ENCODE measurements around the gene FBXL2.

Gene FBXL2, protein sequence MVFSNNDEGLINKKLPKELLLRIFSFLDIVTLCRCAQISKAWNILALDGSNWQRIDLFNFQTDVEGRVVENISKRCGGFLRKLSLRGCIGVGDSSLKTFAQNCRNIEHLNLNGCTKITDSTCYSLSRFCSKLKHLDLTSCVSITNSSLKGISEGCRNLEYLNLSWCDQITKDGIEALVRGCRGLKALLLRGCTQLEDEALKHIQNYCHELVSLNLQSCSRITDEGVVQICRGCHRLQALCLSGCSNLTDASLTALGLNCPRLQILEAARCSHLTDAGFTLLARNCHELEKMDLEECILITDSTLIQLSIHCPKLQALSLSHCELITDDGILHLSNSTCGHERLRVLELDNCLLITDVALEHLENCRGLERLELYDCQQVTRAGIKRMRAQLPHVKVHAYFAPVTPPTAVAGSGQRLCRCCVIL

DNA sequence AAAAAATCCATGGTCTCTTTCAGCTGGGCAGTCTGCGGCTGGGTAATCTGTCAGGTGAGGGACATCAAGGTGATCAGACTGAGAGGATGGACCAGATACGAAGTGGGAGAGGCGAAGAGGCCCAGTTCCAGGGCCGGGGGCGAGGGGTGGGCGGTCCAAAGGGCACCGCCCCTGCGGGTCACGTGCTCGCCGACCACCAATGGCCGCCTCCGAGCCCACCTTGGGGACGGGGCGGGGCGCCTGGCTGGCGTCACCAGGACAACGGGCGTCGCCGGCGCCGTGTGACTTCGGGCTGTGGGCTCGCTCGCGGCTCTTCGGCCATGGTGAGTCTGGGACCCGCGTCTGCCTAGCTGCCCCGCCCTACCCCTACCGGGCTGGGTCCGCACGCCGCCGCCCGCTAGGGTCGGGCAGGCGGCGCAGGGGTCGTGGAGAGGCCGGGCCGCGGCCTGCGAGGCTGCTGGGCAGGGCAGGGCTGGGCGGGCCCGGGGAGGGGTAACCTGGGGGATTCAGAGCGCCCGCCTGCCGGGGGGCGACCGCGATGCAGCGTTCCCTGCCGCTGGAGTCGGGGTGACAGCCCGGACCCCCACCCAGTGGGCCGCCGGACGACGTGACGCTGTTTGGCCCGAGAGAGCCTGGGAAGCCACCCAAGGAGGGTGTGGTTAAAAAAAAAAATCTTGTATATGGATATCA lies at the start of gene FBXL2:
Gene FBXL2, plus strand, starts transcription at position 250 of the 690 bp plus-strand sequence. Its CDS starts 71 bp downstream, at position 321.
- peak; percentile 49 for DNase-seq

DNA sequence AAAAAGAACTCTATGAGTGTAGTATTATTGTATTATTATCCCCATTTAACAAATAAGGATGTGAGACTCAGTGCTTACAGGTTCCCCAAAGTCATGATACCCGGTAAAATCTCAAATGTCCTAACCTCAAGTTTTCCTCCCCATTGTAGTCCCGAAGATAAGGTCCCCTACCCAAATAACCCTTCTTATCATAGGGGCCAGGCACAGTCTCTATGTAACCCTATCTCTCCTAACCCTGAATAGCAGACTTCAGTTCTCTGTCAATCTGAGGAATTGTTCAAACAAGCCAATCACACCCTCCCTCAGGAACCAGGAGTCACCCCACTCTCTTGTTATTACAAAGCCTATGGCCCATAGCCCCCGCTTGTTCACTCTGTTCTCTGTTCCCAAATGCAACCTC lies 48.2 kb upstream of the FBXL2 start:
- DNase-seq: no peak

DNA sequence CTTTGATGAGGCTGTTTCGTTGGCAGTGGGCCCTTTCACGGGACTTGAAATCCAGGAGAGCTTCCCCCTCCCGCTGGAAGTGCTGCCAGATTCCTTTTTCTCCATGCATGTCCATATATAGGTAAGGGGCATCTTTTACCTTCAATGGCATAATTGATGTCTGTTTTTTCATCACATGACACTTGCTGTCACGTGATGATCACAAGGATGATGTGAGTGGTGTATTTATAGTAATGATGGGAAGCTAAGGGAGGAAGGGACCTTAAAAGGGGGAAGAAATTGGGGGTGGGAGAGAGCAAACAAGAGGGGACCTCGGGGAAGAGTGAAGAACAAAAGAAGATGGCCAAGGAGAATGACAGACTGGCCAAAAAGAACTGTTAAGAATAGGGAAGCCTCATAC lies 47.3 kb upstream of the FBXL2 start:
- no peak for DNase-seq

DNA sequence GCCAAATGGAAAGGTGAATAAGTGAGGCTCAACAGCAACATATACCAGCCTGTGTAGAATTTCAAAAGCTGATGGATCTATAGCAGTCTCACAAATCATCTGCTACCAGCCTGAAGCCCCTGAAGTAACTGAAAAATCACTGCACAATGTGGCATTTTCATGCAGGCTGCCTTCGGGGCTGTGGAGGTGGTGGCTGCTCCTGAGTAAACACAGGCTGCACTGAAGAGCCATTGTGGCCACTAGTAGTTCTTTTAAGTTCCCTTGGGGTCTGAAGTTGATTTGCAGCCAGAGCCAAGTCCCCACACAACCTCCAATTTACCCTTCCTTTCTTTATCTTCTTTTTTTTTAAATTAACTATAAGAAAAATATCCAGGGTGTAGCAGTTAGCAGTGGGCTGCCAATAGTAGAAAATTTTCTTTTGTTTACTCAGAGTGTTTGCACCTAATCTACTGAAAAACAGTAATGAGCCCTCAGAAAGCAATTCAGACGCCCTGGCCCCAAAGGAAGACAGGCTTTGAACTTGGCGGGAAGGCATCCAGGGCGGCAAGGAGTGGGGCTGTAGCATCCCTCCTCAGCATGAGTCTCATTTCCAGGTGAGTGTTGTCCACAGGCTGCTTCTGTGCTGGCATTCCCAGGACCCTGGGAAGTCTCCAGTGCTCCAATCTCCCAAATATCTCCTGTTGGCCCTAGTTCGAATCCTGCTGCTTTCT lies 45.3 kb upstream of the FBXL2 start:
- no peak for DNase-seq

DNA sequence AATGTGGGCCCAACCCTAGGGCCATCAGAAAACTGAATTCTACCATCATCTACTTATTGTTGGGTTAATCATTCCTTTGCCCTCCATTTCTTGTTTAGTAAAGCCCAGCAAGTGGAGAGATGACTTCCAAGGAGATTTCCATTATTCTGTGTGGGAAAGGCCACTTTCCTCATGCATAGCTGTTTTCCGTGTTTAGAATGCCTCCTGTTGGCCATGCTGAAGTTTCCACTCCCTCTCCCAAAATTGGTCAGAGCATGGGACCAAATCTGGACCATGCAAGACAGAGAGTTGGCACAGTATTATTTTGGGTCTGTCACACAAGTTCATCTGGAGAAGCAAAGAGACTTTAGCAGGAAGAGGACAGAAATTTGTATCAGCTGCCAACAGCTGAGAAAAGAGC lies 43.4 kb upstream of the FBXL2 start:
- DNase-seq: no peak

DNA sequence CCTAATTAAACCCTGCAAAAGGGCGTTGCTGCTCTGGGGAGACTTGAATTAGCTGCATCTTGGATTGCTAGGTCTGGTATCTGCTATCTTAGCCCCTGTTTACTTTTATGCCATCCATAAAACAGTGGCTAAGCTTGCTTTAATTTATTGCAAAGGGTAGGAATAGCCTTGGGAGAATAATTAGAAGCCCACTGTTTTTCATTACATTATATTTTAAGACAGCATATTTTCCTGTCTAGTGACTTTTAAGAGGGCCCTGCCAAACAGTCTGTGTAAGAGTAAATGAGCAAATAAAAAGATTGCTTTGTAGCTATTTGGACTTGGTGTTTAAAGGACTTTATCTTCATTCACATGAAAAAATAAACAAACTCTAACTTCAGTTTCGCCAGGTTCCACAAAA lies 41.2 kb upstream of the FBXL2 start:
- DNase-seq: no peak

DNA sequence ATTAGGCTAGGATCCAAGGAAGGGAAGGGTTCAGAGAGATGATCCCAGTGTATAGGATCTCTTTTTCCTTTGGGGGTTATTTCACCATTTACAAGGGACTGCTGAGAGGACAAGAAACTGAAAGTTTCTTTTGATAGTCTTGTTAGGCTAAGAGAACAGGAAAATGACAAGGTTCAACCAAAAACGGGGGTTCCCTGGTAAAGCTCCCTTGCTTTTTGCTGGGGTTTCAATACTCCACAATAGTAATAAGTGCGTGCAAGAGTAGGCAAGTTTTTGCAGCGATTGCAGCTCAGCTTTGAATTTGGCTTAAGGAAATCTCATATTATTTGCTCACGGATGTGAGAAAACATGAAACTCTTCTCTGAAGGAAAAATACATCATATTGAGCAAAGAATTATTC lies 39.8 kb upstream of the FBXL2 start:
- DNase-seq: no peak

DNA sequence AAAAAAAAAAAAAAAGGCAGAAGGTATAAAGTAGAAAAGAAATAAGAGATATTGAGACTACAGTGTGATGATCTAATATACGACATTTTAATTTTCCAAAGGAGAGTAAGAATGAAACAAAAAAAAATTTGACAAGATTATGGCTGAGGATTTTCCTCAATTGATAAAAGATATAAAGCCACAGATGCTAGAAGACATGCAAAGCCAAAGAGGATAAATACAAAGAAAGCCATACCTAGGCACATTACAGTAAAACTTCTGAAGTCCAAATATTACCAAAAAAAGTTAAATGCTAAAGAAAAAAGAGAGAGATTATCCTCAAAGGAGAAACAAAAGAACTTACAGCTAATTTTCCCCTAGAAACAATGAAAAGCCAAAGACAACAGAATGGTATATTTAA lies 38.3 kb upstream of the FBXL2 start:
- no peak for DNase-seq

DNA sequence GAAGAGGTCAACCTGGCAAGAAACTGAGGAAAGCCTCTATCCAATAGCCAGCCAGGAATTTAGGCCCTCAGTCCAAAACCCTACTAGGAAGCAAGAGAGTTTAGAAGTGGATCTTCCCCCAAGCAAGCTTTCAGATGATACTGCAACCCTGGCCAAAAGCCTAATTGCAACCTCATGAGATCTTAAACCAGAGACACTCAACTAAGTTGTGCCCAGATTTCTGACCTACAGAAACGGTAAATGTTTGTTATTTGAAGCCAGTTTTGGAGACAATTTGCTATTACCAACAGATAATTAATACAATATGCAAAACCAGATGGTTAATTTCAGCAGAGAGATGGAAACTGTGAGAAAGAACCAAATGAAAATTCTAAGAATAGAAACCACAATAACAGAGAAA lies 37.0 kb upstream of the FBXL2 start:
- DNase-seq: no peak

DNA sequence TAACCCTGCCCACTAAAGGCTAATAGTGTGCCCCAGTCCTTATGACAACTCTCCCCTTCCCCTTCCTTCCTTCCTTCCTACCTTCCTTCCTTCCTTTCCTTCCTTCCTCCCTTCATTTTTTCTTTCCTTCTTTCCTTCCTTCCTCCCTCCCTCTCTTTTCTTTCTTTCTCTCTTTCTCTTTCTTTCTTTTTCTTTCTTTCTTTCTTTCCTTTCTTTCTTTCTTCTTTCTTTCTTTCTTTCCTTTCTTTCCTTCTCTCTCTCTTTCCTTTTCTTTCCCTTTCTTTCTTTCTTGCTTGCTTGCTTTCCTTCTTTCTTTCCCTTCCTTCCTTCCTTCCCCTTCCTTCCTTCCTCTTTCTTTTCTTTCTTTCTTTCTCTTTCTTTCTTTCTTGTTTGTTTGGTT lies 30.5 kb upstream of the FBXL2 start:
- no peak for DNase-seq

DNA sequence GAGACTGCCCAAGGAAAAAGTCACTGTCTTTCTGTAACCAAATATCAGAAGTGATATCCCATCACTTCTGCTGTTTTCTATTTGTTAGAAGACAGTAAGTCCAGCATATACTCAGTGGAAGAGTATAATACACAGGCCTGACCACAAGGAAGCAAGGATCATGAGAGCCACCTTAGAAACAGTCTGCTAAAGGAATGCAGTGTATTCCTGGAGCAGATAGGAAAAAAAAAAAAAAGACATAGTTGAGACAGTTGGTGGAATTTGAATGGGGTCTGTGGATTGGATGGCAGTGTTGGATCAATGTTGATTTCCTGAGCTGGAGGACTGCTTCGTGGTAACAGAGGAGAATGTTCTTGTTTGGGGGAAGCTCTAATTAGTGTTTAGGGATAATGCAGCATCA lies 26.5 kb upstream of the FBXL2 start:
- no peak for DNase-seq

DNA sequence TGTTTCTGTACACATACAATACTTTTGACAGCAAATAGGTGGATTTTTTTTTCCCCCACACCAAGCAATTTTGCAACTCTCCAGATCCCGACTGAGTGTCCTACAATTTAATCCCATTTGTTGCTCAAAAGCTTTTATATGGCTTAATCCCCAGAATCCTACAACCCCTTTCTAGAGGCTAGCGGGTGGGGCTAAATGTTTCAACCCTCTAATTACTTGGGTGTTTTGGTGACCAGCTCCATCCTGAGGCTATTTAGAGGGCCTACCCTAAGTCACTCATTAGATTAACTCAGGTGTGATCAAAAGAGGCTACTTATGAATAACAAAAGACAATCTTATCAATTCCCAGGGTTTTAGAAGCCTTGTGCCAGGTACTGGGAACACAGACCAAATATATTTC lies 21.0 kb upstream of the FBXL2 start:
- DNase-seq: no peak

DNA sequence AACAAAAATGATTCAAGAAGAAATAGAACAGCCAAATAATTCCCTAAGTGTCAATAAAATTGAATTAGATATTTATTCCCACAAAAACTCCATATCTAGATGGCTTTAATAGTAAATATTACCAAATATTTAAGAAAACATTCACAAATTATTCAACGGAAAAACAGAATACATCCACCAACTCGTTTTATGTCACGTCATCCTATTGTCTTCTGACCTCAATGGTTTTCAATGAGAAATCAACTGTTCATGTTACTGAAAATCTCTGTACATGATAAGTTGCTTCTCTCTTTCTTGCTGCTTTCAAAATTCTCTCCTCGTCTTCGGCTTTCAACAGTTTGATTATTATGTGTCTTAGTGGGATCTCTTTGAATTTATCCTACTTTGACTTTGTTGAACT lies 17.1 kb upstream of the FBXL2 start:
- no peak for DNase-seq

DNA sequence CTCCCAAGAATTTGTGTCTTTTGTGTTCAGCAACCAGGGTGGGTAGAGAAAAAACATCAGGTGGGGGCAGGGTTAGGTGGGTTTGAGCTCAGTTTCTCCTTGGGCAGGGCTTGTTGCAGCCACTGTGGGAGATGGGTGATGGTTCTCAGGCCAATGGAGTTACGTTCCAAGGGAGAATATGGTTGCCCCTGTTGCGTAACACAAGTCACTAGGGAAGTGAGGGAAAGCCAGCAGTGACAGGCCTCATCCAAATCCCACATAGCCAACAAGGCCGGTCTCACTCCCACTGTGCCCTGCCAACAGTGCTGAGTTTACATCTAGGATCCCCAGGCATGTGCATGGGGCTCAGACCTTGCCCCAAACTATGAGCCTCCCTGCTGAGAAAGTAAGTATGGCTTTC lies 7.9 kb upstream of the FBXL2 start:
- no peak for DNase-seq

DNA sequence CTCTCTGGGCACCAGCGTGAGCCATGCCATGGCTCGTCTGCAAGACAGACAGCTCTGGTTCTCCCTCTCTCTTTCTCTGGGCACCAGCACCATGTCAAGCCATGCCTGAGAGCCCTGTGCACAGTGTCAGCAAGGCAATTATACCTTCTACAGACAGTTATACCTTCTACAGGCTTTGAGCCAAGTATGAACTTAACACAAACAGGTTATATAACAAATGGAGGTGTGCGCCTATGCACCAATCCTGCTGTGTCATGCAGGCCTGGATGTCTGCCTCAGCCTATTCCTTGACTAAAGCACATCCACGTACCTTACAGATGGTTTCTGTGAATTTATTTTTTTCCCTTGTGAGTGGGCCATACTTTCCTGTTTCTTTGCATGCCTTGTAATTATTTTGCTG lies 5.9 kb upstream of the FBXL2 start:
- no peak for DNase-seq

DNA sequence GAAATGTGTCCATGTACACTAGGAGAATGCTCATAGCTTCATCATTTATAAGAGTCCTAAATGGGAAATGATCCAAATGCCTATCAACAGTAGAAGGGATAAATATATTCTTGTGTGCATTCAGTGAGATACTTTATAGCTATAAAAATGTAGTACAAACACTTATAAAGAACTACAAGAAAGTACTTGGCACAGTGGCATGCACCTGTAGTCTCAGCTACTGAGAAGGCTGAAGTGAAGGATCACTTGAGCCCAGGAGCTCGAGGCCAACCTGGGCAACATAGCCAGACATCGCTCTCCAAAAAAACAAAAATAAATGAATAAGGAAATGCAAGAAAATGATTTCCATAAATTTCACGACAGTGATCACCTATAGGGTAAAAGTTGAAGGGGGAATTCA lies 3.6 kb upstream of the FBXL2 start:
- no peak for DNase-seq

DNA sequence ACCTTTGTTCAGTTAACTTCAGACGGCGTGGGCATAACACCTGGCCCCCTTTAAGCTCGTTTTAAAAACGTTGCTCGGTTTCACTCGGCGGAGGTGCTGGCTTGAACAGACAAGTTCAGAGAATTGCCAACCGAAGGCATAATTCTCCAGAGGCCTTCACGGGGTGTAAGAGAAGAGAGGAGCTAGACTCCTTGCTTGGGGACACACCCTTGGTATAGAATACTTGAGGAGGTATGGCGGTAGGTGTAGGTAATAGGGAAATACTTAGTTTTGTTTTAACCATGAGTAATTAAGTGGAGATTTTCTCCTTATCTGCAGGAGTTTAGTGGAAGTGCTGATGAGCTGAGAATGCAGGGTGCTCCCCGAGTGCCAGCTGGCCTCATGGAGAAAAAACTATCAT lies 921 bp downstream of the FBXL2 start:
- DNase-seq: no peak

DNA sequence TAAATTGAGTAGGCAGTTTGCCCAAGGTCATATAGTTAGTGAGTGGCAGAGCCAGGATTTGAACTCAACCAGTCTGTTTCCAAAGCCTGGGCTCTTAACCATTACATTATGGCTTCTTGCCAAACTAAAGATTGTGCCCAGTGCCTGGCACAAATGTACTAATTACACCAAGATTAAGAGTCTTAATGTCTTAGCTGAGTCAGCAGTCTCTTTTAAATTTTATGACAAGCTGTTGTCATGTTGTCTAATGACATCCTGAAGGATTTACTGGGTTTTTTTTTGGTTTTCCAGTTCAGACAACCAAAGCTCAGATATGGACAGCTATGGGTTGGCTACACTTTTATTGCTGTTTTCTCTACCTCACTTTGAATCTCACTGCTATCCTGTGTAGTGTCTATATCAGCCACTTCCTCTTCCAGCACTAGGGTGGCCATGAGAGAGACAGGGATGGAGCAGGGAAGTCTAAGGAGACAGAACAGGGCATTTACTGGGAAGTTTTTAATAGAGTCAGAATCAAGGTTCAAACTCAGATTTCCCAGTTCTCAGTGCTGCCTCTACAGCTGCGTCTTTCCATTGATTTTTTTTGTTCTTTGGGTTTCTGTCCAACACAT lies 10.5 kb downstream of the FBXL2 start:
- DNase-seq: no peak

DNA sequence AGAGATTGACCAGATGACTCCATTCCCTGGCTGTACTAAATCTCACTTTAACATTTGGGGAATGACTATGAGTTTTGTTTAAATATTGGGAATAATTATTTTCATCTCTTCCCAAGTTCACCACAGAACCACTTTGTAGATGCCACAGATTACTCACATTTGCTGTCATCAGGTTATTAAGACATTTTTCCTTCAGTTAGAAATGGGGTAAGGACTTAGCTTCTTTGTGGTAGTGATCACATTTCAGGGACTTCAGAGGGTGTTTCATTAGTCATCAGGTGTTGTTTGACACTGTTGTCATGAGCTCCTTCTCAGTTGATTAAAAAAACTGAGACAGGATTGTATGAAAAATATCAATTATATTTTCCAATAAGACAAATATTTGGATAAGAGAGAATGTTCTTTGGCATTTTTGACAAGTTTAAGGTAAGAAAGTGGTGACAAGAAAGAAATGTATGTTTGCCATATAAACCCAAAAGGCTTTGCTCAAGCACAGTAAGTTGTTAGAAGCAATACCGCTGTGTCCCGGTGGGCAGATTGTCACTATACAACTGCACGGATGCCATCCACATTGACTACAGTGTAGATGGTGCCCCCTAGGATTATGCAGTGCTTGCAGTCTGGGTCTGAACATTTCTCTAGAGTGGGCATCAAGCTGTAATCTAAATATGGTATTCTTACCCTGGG lies 22.3 kb downstream of the FBXL2 start:
- DNase-seq: no peak

DNA sequence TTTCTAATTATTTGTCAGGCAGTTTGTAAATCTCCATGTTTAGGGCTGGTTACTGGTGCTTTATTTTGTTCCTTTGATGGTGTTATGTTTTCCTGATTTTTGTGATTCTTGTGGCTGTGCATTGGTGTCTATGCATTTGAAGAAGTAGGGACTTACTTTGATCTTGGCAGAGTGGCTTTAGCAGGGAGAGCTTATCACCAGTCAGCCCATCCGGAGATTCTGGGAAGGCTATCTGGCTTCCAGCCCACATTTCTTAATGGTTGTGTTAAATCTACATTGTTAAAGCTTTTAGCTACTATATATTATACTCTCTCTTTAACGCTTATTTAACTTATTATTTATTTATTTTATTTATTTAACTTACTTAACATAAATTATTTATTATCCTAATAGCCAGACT lies 35.1 kb downstream of the FBXL2 start:
- no peak for DNase-seq

DNA sequence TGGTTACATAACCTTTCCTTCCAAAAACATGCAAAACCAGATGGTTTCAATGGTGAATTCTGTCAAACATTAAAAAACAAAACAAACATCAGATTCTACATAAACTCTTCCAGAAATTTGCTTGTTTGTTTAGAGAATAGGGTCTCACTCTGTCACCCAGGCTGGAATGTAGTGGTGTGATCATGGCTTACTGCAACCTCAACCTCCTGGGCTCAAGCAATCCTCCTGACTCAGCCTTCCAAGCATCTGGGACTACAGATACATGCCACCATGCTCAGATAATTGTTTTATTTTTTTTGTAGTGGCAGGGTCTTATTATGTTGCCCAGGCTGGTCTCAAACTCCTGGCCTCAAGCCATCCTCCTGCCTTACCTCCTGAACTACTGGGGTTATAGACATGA lies 36.1 kb downstream of the FBXL2 start:
- DNase-seq: no peak

DNA sequence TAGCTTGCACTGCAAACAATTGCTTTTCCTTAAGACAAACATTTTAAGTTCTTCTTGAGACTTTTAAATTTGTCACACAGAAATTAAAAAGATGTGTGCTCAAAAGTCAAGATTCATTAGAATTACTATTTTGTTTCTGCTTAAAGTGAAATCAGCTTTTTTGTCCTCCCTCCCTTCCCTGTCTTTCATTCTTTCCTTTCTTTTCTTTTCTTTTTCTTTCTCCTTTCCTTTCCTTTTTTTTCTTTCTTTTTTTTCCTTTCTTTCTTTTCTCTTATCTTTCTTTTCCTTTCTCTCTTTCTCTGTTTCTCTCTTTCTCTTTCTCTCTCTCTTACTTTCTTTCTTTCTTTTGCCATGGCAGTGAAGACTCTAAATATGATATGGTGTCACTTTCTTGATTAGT lies 37.8 kb downstream of the FBXL2 start:
- DNase-seq: no peak

DNA sequence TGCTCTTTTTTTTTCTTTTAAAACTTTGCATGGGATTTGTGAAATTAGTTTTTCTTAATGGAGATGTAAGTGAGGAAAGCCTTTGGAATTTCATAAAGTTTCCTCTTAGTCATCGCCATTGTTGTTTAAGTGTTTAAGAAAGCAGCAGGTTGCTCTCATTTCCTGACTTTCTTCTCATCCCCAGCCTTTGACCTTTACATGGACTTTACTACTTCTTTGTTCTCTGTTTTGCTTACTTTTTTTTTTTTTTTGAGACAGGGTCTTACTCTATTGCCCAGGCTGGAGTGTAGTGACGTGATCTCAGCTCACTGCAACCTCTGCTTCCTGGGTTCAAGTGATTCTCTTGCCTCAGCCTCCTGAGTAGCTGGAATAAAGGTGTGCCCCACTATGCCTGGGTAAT lies 38.6 kb downstream of the FBXL2 start:
- DNase-seq: no peak
